CD4-positive, alpha-beta memory T cell (primary cell): ENCODE data around the gene TAS2R31. TPM values are rescaled to one million over a fixed set of nuclear protein-coding genes. Genes with fewer than 3 reads are reported as not detected.

Experiments used
- CTCF ChIA-PET: fragments of 350-600 bp; sonication (Branson Sonifier 250); formaldehyde crosslinking; loops from one replicate; lab custom pipeline; 2021; ENCODE audit warnings: inconsistent platforms; ENCODE audit not compliant: partially characterized antibody; lab: Charles Lee
- POLR2A ChIA-PET: fragments of 350-600 bp; sonication (Branson Sonifier 250); formaldehyde crosslinking; loops from one replicate; lab custom pipeline; 2021; ENCODE audit not compliant: partially characterized antibody; lab: Charles Lee
- DNase-seq, 5 donors: peaks; one replicate each; pipeline versions ENCODE4 v3.0.0 to v3.0.0-alpha.2; 2020 to 2022; ENCODE audit warnings: mixed read lengths in 1 of 5
- H3K27ac ChIP-seq: one replicate; pipeline ENCODE4 v1.7.0; 2013; ENCODE audit warnings: low read depth, low read length
- H3K27me3 ChIP-seq: 2 replicates; pipeline ENCODE4 v1.7.0; 2013; ENCODE audit warnings: mild to moderate bottlenecking, low read length, moderate library complexity; ENCODE audit not compliant: insufficient read depth
- H3K36me3 ChIP-seq: 2 replicates; pipeline ENCODE4 v1.7.0; 2013; ENCODE audit warnings: mild to moderate bottlenecking, low read length, moderate library complexity; ENCODE audit not compliant: insufficient read depth
- H3K4me1 ChIP-seq: 2 replicates; pipeline ENCODE4 v1.7.0; 2013; ENCODE audit warnings: mild to moderate bottlenecking, low read length, moderate library complexity; ENCODE audit not compliant: insufficient read depth
- H3K4me3 ChIP-seq, 2 donors: one replicate each; pipeline ENCODE4 v1.7.0; 2013; ENCODE audit warnings: low read length in 2 of 2, mild to moderate bottlenecking in 1 of 2
- H3K9me3 ChIP-seq, 2 donors: one replicate each; pipeline ENCODE4 v1.7.0; 2013; ENCODE audit warnings: low read length in 2 of 2, control low read depth in 1 of 2; ENCODE audit not compliant: control insufficient read depth in 1 of 2
- H3K27ac Mint-ChIP-seq, 7 donors: one replicate each; pipeline ENCODE4 v1.8.0; 2020 to 2021; ENCODE audit warnings: mixed read lengths in 7 of 7, mild to moderate bottlenecking in 6 of 7, inconsistent platforms in 3 of 7, moderate library complexity in 3 of 7
- H3K27me3 Mint-ChIP-seq, 2 donors: one replicate each; pipeline ENCODE4 v1.8.0; 2020 to 2021; ENCODE audit warnings: mixed read lengths in 2 of 2
- H3K36me3 Mint-ChIP-seq, 2 donors: one replicate each; pipeline ENCODE4 v1.8.0; 2020 to 2021; ENCODE audit warnings: mixed read lengths in 2 of 2, inconsistent platforms in 1 of 2, mild to moderate bottlenecking in 1 of 2
- H3K4me1 Mint-ChIP-seq, 4 donors: one replicate each; pipeline ENCODE4 v1.8.0; 2020 to 2021; ENCODE audit warnings: mixed read lengths in 4 of 4, mild to moderate bottlenecking in 1 of 4
- H3K4me3 Mint-ChIP-seq, 8 donors: one replicate each; pipeline ENCODE4 v1.8.0; 2020 to 2021; ENCODE audit warnings: mixed read lengths in 8 of 8, mild to moderate bottlenecking in 7 of 8, moderate library complexity in 6 of 8, inconsistent platforms in 3 of 8
- H3K9me3 Mint-ChIP-seq, 8 donors: one replicate each; pipeline ENCODE4 v1.8.0; 2020 to 2021; ENCODE audit warnings: mixed read lengths in 8 of 8, mild to moderate bottlenecking in 5 of 8, inconsistent platforms in 3 of 8, moderate library complexity in 1 of 8
- intact Hi-C: fragments of 100-400 bp; cut with micrococcal nuclease; formaldehyde crosslinking; loops from one replicate; pipeline ENCODE4 v1.15.1; 2023
- polyA plus RNA-seq, 2 donors: library from polyadenylated mRNA; unstranded; fragments of 300-500 nt; fragmentation: Illumina TruSeq; gene quantifications; one replicate each; pipeline ENCODE4 v1.2.3, GENCODE V29; 2021
- total RNA-seq, 2 experiments: library from RNA; stranded (reverse); gene quantifications; one replicate each; pipeline ENCODE4 v1.2.3, GENCODE V29; 2021

Gene TAS2R31
- total and polyA plus RNA-seq, 4 experiments from 2014 or later, result 3.1 to 3.2 TPM; not detected in 2

- H3K27ac ChIP-seq, result no peak overlapping the region
- intact Hi-C loops, result no loop called here
- no peaks in the 10 kb centered on the region for H3K9me3 Mint-ChIP-seq
- no peaks in the 10 kb centered on the region for H3K9me3 ChIP-seq
- H3K4me3 Mint-ChIP-seq, result no peak overlapping the region
- no peaks in the 10 kb centered on the region for H3K36me3 ChIP-seq
- CTCF ChIA-PET, result no interaction called here
- no peaks in the 10 kb centered on the region for H3K27me3 ChIP-seq
- H3K4me1 Mint-ChIP-seq, result peaks cover 0 to 3% (median 1%) of the 10 kb centered on the region in 4 donors
- POLR2A ChIA-PET, result no interaction called here
- H3K4me3 ChIP-seq, result no peak overlapping the region
- no peak for DNase-seq
- no peaks in the 10 kb centered on the region for H3K4me1 ChIP-seq
- peaks cover 11 to 18% of the 10 kb centered on the region in 2 donors for H3K36me3 Mint-ChIP-seq
- no peak overlapping the region for H3K27ac Mint-ChIP-seq
- no peaks in the 10 kb centered on the region for H3K27me3 Mint-ChIP-seq
These were observed 17.0 kb downstream of the TAS2R31 start for GRCh38 chr12:11014234-11014633.

- Histone ChIP-seq H3K36me3 (no peaks in the 10 kb centered on the region), H3K9me3 (no peaks in the 10 kb centered on the region), H3K27ac (no peak overlapping the region), H3K27me3 (no peaks in the 10 kb centered on the region), H3K4me3 (no peak overlapping the region), H3K4me1 (no peaks in the 10 kb centered on the region)
- no peak overlapping the region for H3K27ac Mint-ChIP-seq
- no peak for DNase-seq
- no peaks in the 10 kb centered on the region for H3K4me1 Mint-ChIP-seq
- no peaks in the 10 kb centered on the region for H3K36me3 Mint-ChIP-seq
- no peak overlapping the region for H3K4me3 Mint-ChIP-seq
- POLR2A ChIA-PET, result no interaction called here
- no peaks in the 10 kb centered on the region for H3K27me3 Mint-ChIP-seq
- CTCF ChIA-PET, result no interaction called here
- intact Hi-C loops, result no loop called here
- no peaks in the 10 kb centered on the region for H3K9me3 Mint-ChIP-seq
These were observed 23.6 kb downstream of the TAS2R31 start for GRCh38 chr12:11007608-11008007.

- Mint-ChIP-seq H3K27me3 (no peaks in the 10 kb centered on the region), H3K4me3 (no peak within 1 kb of the TSS), H3K27ac (peak within 1 kb of the TSS in 1 of 7 donors; percentile 17), H3K36me3 (peaks cover 16 to 34% of the 10 kb centered on the region in 2 donors), H3K4me1 (peaks cover 0 to 3% (median 0%) of the 10 kb centered on the region in 4 donors), H3K9me3 (peaks cover 0 to 2% (median 0%) of the 10 kb centered on the region in 8 donors)
- Histone ChIP-seq H3K9me3 (no peaks in the 10 kb centered on the region), H3K36me3 (no peaks in the 10 kb centered on the region), H3K27ac (no peak within 1 kb of the TSS), H3K4me3 (no peak within 1 kb of the TSS), H3K4me1 (no peaks in the 10 kb centered on the region), H3K27me3 (no peaks in the 10 kb centered on the region)
- ChIA-PET POLR2A (no interaction called here), CTCF (no interaction called here)
- intact Hi-C loops, result no loop called here
- DNase-seq, result no peak
These were observed 33.0 kb downstream of the TAS2R31 start, which contains the start of gene TAS2R20 for GRCh38 chr12:10998204-10998603. Gene TAS2R20 (minus strand): TSS chr12:10998304. CDS start chr12:10997875, 429 bp downstream.

- intact Hi-C loops, result no loop called here
- Histone ChIP-seq H3K4me3 (no peak overlapping the region), H3K36me3 (no peaks in the 10 kb centered on the region), H3K9me3 (no peaks in the 10 kb centered on the region), H3K27ac (no peak overlapping the region), H3K27me3 (no peaks in the 10 kb centered on the region), H3K4me1 (no peaks in the 10 kb centered on the region)
- H3K4me1 Mint-ChIP-seq, result peaks cover 0 to 3% (median 0%) of the 10 kb centered on the region in 4 donors
- no peak overlapping the region for H3K4me3 Mint-ChIP-seq
- no peak overlapping the region for H3K27ac Mint-ChIP-seq
- ChIA-PET POLR2A (no interaction called here), CTCF (no interaction called here)
- peaks cover 0 to 13% (median 3%) of the 10 kb centered on the region in 8 donors for H3K9me3 Mint-ChIP-seq
- H3K36me3 Mint-ChIP-seq, result peaks cover 16 to 51% of the 10 kb centered on the region in 2 donors
- no peaks in the 10 kb centered on the region for H3K27me3 Mint-ChIP-seq
- DNase-seq, result no peak
These were observed 36.9 kb downstream of the TAS2R31 start for GRCh38 chr12:10994307-10994706.

GRCh38 chr12:10989107-10989506, 42.1 kb downstream of the TAS2R31 start:
- no peak overlapping the region for H3K4me3 ChIP-seq
- no peaks in the 10 kb centered on the region for H3K36me3 ChIP-seq
- peaks cover 6 to 34% of the 10 kb centered on the region in 2 donors for H3K36me3 Mint-ChIP-seq
- H3K27ac Mint-ChIP-seq, result no peak overlapping the region
- H3K4me1 Mint-ChIP-seq, result peaks cover 0 to 8% (median 3%) of the 10 kb centered on the region in 4 donors
- ChIA-PET CTCF (no interaction called here), POLR2A (no interaction called here)
- H3K9me3 Mint-ChIP-seq, result peaks cover 0 to 13% (median 3%) of the 10 kb centered on the region in 8 donors
- H3K4me1 ChIP-seq, result no peaks in the 10 kb centered on the region
- no peak for DNase-seq
- no peaks in the 10 kb centered on the region for H3K27me3 Mint-ChIP-seq
- no peaks in the 10 kb centered on the region for H3K27me3 ChIP-seq
- intact Hi-C loops, result no loop called here
- H3K9me3 ChIP-seq, result no peaks in the 10 kb centered on the region
- H3K4me3 Mint-ChIP-seq, result no peak overlapping the region
- H3K27ac ChIP-seq, result no peak overlapping the region

GRCh38 chr12:10986812-10987211, 44.4 kb downstream of the TAS2R31 start, which contains the start of gene TAS2R50:
Gene TAS2R50 (minus strand): TSS chr12:10986912. CDS start chr12:10986860, 52 bp downstream.
- peaks cover 18% of the 10 kb centered on the region for H3K4me1 ChIP-seq
- H3K27me3 ChIP-seq, result no peaks in the 10 kb centered on the region
- peaks cover 0 to 13% (median 3%) of the 10 kb centered on the region in 8 donors for H3K9me3 Mint-ChIP-seq
- intact Hi-C loops, result no loop called here
- H3K4me3 ChIP-seq, result no peak within 1 kb of the TSS
- ChIA-PET CTCF (no interaction called here), POLR2A (no interaction called here)
- no peaks in the 10 kb centered on the region for H3K9me3 ChIP-seq
- peaks cover 2 to 20% of the 10 kb centered on the region in 2 donors for H3K36me3 Mint-ChIP-seq
- no peak within 1 kb of the TSS for H3K4me3 Mint-ChIP-seq
- peak within 1 kb of the TSS in 1 of 7 donors; percentile 32 for H3K27ac Mint-ChIP-seq
- no peak within 1 kb of the TSS for H3K27ac ChIP-seq
- no peaks in the 10 kb centered on the region for H3K36me3 ChIP-seq
- DNase-seq, result no peak
- H3K4me1 Mint-ChIP-seq, result peaks cover 18 to 26% (median 20%) of the 10 kb centered on the region in 4 donors
- H3K27me3 Mint-ChIP-seq, result no peaks in the 10 kb centered on the region

- H3K27me3 Mint-ChIP-seq, result peaks cover 2 to 9% of the 10 kb centered on the region in 2 donors
- Histone ChIP-seq H3K36me3 (no peaks in the 10 kb centered on the region), H3K27me3 (no peaks in the 10 kb centered on the region), H3K27ac (no peak overlapping the region), H3K4me3 (no peak overlapping the region), H3K4me1 (peaks cover 23% of the 10 kb centered on the region), H3K9me3 (no peaks in the 10 kb centered on the region)
- CTCF ChIA-PET, result no interaction called here
- peaks cover 20 to 44% (median 31%) of the 10 kb centered on the region in 4 donors for H3K4me1 Mint-ChIP-seq
- DNase-seq, result peak; percentile 70 to 89 (median 85)
- H3K27ac Mint-ChIP-seq, result peak overlapping the region in 5 of 7 donors; percentile 10 to 45 (median 28)
- peak overlapping the region in 7 of 8 donors; percentile 24 to 82 (median 62) for H3K4me3 Mint-ChIP-seq
- H3K36me3 Mint-ChIP-seq, result no peaks in the 10 kb centered on the region
- intact Hi-C loops, result no loop called here
- POLR2A ChIA-PET, result interaction anchor here (1.0 to 1.8 kb wide), 2 partner anchors 189 to 564 kb away, joined by 3 to 10 read pairs; partner anchors contain the start of gene SMIM10L1
- no peaks in the 10 kb centered on the region for H3K9me3 Mint-ChIP-seq
These were observed 49.0 kb downstream of the TAS2R31 start for GRCh38 chr12:10982244-10982643.
